Right lobe of liver (tissue), 6 donors: ENCODE measurements around the gene TNIP3. TPM values are rescaled to one million over a fixed set of nuclear protein-coding genes. Genes with fewer than 3 reads are reported as not detected.

Experiments used
- ATAC-seq, 4 donors: fragments of 200-7000 bp; cut with Tn5 transposase; one replicate each; pipeline ENCODE4 v1.9.1; 2020; ENCODE audit warnings: mild to moderate bottlenecking in 4 of 4, moderate library complexity in 4 of 4
- DNase-seq, 3 donors: peaks; one replicate each; pipeline ENCODE4 v3.0.0-alpha.2; 2020
- H3K27ac ChIP-seq, 3 donors: fragments of 200-600 bp; one replicate each; pipeline ENCODE4 v1.8.0; 2022
- H3K27me3 ChIP-seq, 2 donors: fragments of 200-600 bp; one replicate each; pipeline ENCODE4 v1.8.0; 2022
- H3K36me3 ChIP-seq, 4 donors: fragments of 200-600 bp; sonication (generic) in 1 of 4; one replicate each; pipeline versions ENCODE4 v1.5.1 to v1.8.0; 2017 to 2022; ENCODE audit warnings: control low read depth in 1 of 4
- H3K4me1 ChIP-seq, 4 donors: fragments of 200-600 bp; sonication (generic) in 1 of 4; one replicate each; pipeline versions ENCODE4 v1.5.1 to v1.8.0; 2017 to 2022; ENCODE audit warnings: control low read depth in 1 of 4
- H3K4me3 ChIP-seq, 3 donors: fragments of 200-600 bp; one replicate each; pipeline ENCODE4 v1.8.0; 2022
- H3K9me3 ChIP-seq, 4 donors: fragments of 200-600 bp; sonication (generic) in 1 of 4; one replicate each; pipeline versions ENCODE4 v1.5.1 to v1.8.0; 2017 to 2022; ENCODE audit warnings: control low read depth in 1 of 4
- POLR2A ChIP-seq: fragments of 450-650 bp; IDR thresholded peaks from one replicate; pipeline ENCODE4 v1.6.1; 2017; ENCODE audit warnings: antibody characterized with exemption, mild to moderate bottlenecking
- WGBS: methylation state at CpG from one replicate; pipeline ENCODE4 v1.1.6; 2018; ENCODE audit warnings: low coverage, low lambda C conversion rate; ENCODE audit not compliant: insufficient coverage; ENCODE audit errors: missing lambda C conversion rate; 5-methylcytosine and 5-hydroxymethylcytosine counted together
- intact Hi-C, 2 donors: fragments of 100-400 bp; cut with DNase I; formaldehyde crosslinking; loops; one replicate each; pipeline versions ENCODE4 v1.11.2 to v1.14.1; 2022
- total RNA-seq, 6 experiments: library from RNA; depleted of rRNA in 2 of 6; stranded (reverse); fragments of >200 nt in 2 of 6; fragmentation: NEBNext Ultra II Directional in 3 of 6; extraction: Animal tissue kit (Norgen Biotek cat#: 25700) in 3 of 6; gene quantifications; one replicate each; pipeline versions ENCODE4 v1.1.0 to v1.2.4, GENCODE V29; 2016 to 2023
- TF ChIP-seq, protein P1 (sequence below), 4 donors: fragments of 200-600 bp in 3 of 4; fragments of 450-650 bp in 1 of 4; IDR thresholded peaks; one replicate each; pipeline versions ENCODE4 v1.5.1 to v1.8.0; 2016 to 2022; ENCODE audit warnings: antibody characterized with exemption in 4 of 4, mild to moderate bottlenecking in 2 of 4
- donor health status: DM: no; HTN: yes; CAD: no.
- donor health status: DM: no; HTN: no; CAD: no.
- donor health status: DM: no; HTN: no; CAD: no.
- donor health status: DM: no; HTN: yes; CAD: no.
- donor health status: DM: no; HTN: yes; CAD: no.

The TNIP3 gene
- total RNA-seq, 6 experiments from 2014 or later = 0.06 TPM; not detected in 5

DNA sequence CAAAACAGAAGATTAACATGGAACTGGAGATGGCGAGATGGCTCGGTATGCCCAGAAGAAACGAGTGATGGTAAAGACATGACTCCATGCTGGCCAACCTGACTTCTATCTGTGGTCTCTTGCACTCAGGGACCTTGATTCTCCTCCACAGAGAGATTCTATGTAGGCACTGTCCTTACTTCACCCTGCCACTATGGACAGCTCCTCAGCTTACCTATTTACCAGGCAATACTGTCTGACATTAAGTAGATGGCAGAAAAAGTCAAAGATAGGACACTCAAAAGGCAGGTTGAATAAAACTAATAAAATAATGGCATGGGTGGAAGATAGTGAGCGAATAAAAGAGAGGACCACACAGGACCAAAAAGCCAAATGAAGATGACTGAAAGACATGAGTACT is 56.6 kb downstream of the TNIP3 start:
- ATAC-seq (no peak), DNase-seq (no peak)
- Histone ChIP-seq H3K27me3 (no peaks in the 10 kb centered on the region), H3K9me3 (no peaks in the 10 kb centered on the region), H3K4me1 (no peaks in the 10 kb centered on the region), H3K36me3 (no peaks in the 10 kb centered on the region), H3K27ac (no peak overlapping the region), H3K4me3 (no peak overlapping the region)
- 84% methylated on average over 4 of the region's 4 CpGs for WGBS
- TF ChIP-seq, protein P1, sequence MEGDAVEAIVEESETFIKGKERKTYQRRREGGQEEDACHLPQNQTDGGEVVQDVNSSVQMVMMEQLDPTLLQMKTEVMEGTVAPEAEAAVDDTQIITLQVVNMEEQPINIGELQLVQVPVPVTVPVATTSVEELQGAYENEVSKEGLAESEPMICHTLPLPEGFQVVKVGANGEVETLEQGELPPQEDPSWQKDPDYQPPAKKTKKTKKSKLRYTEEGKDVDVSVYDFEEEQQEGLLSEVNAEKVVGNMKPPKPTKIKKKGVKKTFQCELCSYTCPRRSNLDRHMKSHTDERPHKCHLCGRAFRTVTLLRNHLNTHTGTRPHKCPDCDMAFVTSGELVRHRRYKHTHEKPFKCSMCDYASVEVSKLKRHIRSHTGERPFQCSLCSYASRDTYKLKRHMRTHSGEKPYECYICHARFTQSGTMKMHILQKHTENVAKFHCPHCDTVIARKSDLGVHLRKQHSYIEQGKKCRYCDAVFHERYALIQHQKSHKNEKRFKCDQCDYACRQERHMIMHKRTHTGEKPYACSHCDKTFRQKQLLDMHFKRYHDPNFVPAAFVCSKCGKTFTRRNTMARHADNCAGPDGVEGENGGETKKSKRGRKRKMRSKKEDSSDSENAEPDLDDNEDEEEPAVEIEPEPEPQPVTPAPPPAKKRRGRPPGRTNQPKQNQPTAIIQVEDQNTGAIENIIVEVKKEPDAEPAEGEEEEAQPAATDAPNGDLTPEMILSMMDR (IDR thresholded peaks at IDR 0.05) = no peak
- no peak for TF ChIP-seq POLR2A
- intact Hi-C loops = loop anchor here in 1 of 2 donors (10.0 kb wide), 1 partner anchor 953 kb away; no protein-coding TSS in a partner anchor

DNA sequence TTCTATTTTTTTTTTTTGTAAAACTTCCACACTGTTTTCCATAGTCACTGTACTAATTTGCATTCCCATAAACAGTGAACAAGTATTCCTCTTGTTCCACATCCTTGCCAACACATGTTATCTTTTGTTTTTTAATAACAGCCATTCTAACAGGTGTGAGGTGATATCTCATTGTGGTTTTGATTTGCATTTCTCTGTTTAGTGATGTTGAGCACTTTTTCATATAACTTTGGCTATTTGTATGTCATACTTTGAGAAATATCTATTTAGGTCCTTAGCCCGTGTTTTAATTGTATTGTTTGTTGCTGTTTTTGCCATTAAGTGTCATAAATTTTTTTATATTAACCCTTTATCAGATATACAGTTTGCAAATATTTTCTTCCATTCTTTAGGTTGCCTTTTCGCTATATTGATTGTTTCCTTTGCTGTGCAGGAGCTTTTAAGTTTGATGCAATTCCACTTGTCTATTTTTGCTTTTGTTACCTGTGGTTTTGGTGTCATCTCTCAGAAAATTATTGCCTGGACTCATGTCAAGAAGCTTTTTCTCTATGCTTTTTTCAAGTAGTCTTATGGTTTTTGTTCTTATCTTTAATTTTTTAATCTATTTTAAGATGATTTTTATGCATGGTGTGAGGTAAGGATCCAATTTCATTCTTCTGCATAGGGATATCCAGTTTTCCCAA is 63.9 kb downstream of the TNIP3 start:
- TF ChIP-seq, protein P1 (IDR thresholded peaks at IDR 0.05) = no peak
- no peak for TF ChIP-seq POLR2A
- H3K36me3 ChIP-seq = no peaks in the 10 kb centered on the region
- no peaks in the 10 kb centered on the region for H3K4me1 ChIP-seq
- H3K4me3 ChIP-seq = no peak overlapping the region
- no peak for DNase-seq
- intact Hi-C loops = loop anchor here in 1 of 2 donors (10.0 kb wide), 1 partner anchor 945 kb away; no protein-coding TSS in a partner anchor
- ATAC-seq = no peak
- no peaks in the 10 kb centered on the region for H3K27me3 ChIP-seq
- no peaks in the 10 kb centered on the region for H3K9me3 ChIP-seq
- H3K27ac ChIP-seq = no peak overlapping the region
- 38% methylated on average over 2 of the region's 2 CpGs for WGBS

DNA sequence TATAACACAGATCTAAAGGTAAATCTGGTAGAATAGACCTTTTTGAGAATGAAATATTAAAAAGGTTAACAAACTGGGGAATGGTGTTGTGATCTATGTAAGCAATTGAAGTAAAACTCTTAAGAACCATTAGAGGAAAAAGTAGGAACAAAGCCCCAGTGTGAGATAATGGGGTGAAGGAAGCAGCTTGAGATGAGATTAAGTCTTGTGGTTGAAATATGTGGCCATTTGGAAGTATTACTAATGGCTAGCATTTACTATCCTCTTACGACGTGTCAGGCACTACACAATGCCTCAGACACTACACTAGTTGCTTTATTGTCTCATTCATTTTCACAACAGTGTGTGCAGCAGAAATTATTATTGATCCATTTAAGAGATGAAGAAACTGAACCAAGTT is 65.9 kb downstream of the TNIP3 start:
- H3K27ac ChIP-seq = no peak overlapping the region
- no peak overlapping the region for H3K4me3 ChIP-seq
- TF ChIP-seq, protein P1 (IDR thresholded peaks at IDR 0.05) = no peak
- TF ChIP-seq POLR2A = no peak
- no peaks in the 10 kb centered on the region for H3K36me3 ChIP-seq
- no peaks in the 10 kb centered on the region for H3K4me1 ChIP-seq
- ATAC-seq = no peak
- no peaks in the 10 kb centered on the region for H3K9me3 ChIP-seq
- WGBS = 54% methylated on average over 2 of the region's 2 CpGs
- no peak for DNase-seq
- H3K27me3 ChIP-seq = no peaks in the 10 kb centered on the region
- intact Hi-C loops = no loop called here

DNA sequence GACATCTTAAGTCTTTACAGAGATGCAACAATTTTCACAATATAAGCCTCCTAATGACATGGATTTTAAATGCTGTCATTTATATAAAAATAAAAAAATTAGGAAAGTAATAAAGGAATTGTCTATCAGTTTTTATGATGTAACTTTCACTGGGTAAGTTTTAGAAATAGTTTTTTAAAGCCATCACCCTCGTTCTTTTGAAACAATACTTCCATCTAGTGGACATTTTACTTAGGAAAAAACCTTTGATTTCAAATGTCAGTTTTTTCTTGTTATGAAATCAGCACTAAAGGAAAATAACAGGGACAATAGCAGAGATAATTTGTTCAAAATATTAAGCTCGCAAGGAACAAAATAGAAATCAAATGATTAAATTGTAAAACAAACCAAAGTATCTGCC is 67.5 kb downstream of the TNIP3 start:
- Histone ChIP-seq H3K9me3 (no peaks in the 10 kb centered on the region), H3K4me1 (no peaks in the 10 kb centered on the region), H3K27me3 (no peaks in the 10 kb centered on the region), H3K27ac (no peak overlapping the region), H3K36me3 (no peaks in the 10 kb centered on the region), H3K4me3 (no peak overlapping the region)
- DNase-seq (no peak), ATAC-seq (peak in 2 of 4 donors; percentile 45 to 51)
- intact Hi-C loops = no loop called here
- WGBS = 7% methylated on average over 2 of the region's 2 CpGs
- TF ChIP-seq POLR2A = no peak
- TF ChIP-seq, protein P1 (IDR thresholded peaks at IDR 0.05) = peak; percentile 53 to 64 (median 62)

DNA sequence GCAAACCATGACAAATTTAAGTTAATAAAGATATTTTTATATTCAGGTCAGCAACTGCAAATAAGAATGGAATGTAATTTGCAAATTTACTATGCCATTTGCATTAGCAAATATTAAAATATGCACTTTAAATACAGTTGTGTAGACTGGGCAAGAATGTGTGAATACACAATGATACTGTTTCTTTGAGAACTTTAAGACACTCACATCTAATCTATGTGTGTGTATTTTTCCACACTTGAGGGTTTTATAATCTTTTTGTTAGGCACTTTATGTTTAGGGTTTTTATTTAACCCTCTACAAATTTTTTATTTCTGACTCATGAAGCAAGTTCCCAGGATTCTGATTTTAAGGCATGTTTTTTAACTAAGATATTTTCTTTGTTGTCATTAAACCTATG is 67.9 kb downstream of the TNIP3 start:
- no peaks in the 10 kb centered on the region for H3K36me3 ChIP-seq
- DNase-seq = no peak
- no peaks in the 10 kb centered on the region for H3K27me3 ChIP-seq
- intact Hi-C loops = no loop called here
- no peaks in the 10 kb centered on the region for H3K4me1 ChIP-seq
- ATAC-seq = no peak
- H3K9me3 ChIP-seq = no peaks in the 10 kb centered on the region
- no peak overlapping the region for H3K4me3 ChIP-seq
- H3K27ac ChIP-seq = no peak overlapping the region
- TF ChIP-seq, protein P1 (IDR thresholded peaks at IDR 0.05) = no peak
- TF ChIP-seq POLR2A = no peak
